GM12878 (cell line): ENCODE measurements around the gene ANKS1A. TPM values are rescaled to one million over a fixed set of nuclear protein-coding genes. Genes with fewer than 3 reads are reported as not detected.

Source experiments
- ATAC-seq: fragments of 200-7000 bp; cut with Tn5 transposase; 3 replicates; pipeline ENCODE4 v1.9.1; 2020; ENCODE audit warnings: mild to moderate bottlenecking, moderate library complexity
- BruUV-seq: library from RNA; stranded (reverse); fragments of 400-500 nt; replicated peaks from 2 replicates; lab custom pipeline; 2021; lab: Mats Ljungman, UMichigan
- CTCF ChIA-PET: fragments of 300-600 bp; sonication (Branson Sonifier 250); formaldehyde crosslinking; extraction: SDS; loops from one replicate; lab custom pipeline; 2021; ENCODE audit warnings: inconsistent platforms; lab: Yijun Ruan, JAX
- POLR2A ChIA-PET: fragments of 350-600 bp; formaldehyde crosslinking; extraction: SDS; loops from one replicate; lab custom pipeline; 2021; ENCODE audit warnings: inconsistent platforms; lab: Charles Lee
- RAD21 ChIA-PET: fragments of 300-600 bp; sonication (Branson Sonifier 250); formaldehyde crosslinking; loops from one replicate; lab custom pipeline; 2023; ENCODE audit warnings: antibody characterized with exemption; ENCODE audit not compliant: unreplicated experiment; lab: Charles Lee
- SMC1A ChIA-PET: fragments of 300-600 bp; sonication (Branson Sonifier 250); formaldehyde crosslinking; loops from one replicate; lab custom pipeline; 2023; ENCODE audit not compliant: unreplicated experiment, uncharacterized antibody; lab: Charles Lee
- DNase-seq: peaks from one replicate; pipeline ENCODE4 v3.0.0-alpha.2; 2011; ENCODE audit warnings: low read depth, low spot score
- FAIRE-seq: peaks from 3 replicates; lab custom pipeline; 2011; peaks lifted over from hg19 to GRCh38; lab: Jason Lieb, UNC
- H2AFZ ChIP-seq: 2 replicates; pipeline ENCODE4 v1.6.0; 2011; ENCODE audit warnings: low read depth, low read length, control low read depth; ENCODE audit not compliant: control insufficient read depth
- H3K27ac ChIP-seq: 2 replicates; pipeline ENCODE4 v1.5.1; 2011; ENCODE audit warnings: control low read depth; ENCODE audit not compliant: control insufficient read depth, insufficient read depth
- H3K27me3 ChIP-seq, 2 experiments: replicated peaks in 1 of 2; 2 replicates each; pipeline versions ENCODE4 v1.6.0 to v1.6.1; 2011; ENCODE audit warnings: low read length in 1 of 2; ENCODE audit not compliant: control insufficient read depth in 2 of 2, insufficient read depth in 2 of 2
- H3K36me3 ChIP-seq, 2 experiments: 2 replicates each; pipeline ENCODE4 v1.5.1; 2011; ENCODE audit warnings: low read length in 1 of 2; ENCODE audit not compliant: control insufficient read depth in 2 of 2, insufficient read depth in 2 of 2
- H3K4me1 ChIP-seq: 2 replicates; pipeline ENCODE4 v1.6.1; 2011; ENCODE audit warnings: mild to moderate bottlenecking, low read length, moderate library complexity, mixed read lengths; ENCODE audit not compliant: control insufficient read depth, insufficient read depth
- H3K4me2 ChIP-seq: 2 replicates; pipeline ENCODE4 v1.6.0; 2011; ENCODE audit warnings: control low read depth; ENCODE audit not compliant: control insufficient read depth, insufficient read depth
- H3K4me3 ChIP-seq: fragments of 200-600 bp; sonication (generic); 2 replicates; pipeline ENCODE4 v1.5.1; 2016
- H3K79me2 ChIP-seq: 2 replicates; pipeline ENCODE4 v1.6.0; 2011; ENCODE audit warnings: low read length; ENCODE audit not compliant: control insufficient read depth, insufficient read depth
- H3K9ac ChIP-seq: 2 replicates; pipeline ENCODE4 v1.8.0; 2011; ENCODE audit warnings: low read length, control low read depth, mixed read lengths; ENCODE audit not compliant: control insufficient read depth, insufficient read depth
- H3K9me3 ChIP-seq: replicated peaks from 3 replicates; pipeline ENCODE4 v1.5.1; 2011; ENCODE audit warnings: mild to moderate bottlenecking, low read length; ENCODE audit not compliant: control insufficient read depth, insufficient read depth
- H4K20me1 ChIP-seq: 2 replicates; pipeline ENCODE4 v1.6.0; 2011; ENCODE audit not compliant: control insufficient read depth, insufficient read depth
- GABPA ChIP-seq: IDR thresholded peaks from 2 replicates; pipeline ENCODE4 v1.6.1; 2014; ENCODE audit warnings: antibody characterized with exemption, low read depth, mild to moderate bottlenecking, inconsistent platforms
- HCFC1 ChIP-seq: fragments of 150-350 bp; IDR thresholded peaks from 2 replicates; pipeline ENCODE4 v1.6.1; 2014; ENCODE audit warnings: low read length
- IKZF1 ChIP-seq: fragments of 450-650 bp; conservative IDR thresholded peaks from 2 replicates; pipeline ENCODE4 v1.6.1; 2017; ENCODE audit warnings: antibody characterized with exemption, mild to moderate bottlenecking
- LARP7 ChIP-seq: fragments of 450-650 bp; IDR thresholded peaks from 2 replicates; pipeline ENCODE4 v1.6.1; 2017; ENCODE audit warnings: mild to moderate bottlenecking
- MYB ChIP-seq: fragments of 150-350 bp; IDR thresholded peaks from 2 replicates; pipeline ENCODE4 v1.6.1; 2014; ENCODE audit warnings: mild to moderate bottlenecking, low read depth, low read length, borderline replicate concordance
- NR2C2 ChIP-seq: IDR thresholded peaks from 2 replicates; pipeline ENCODE4 v1.6.1; 2011; ENCODE audit warnings: borderline replicate concordance, low read depth; ENCODE audit not compliant: control insufficient read depth, insufficient read length
- YY1 ChIP-seq: IDR thresholded peaks from 2 replicates; pipeline ENCODE4 v1.6.1; 2011; ENCODE audit warnings: low read depth, mild to moderate bottlenecking, low read length
- ZBTB11 ChIP-seq: fragments of 450-650 bp; formaldehyde crosslinking; IDR thresholded peaks from 2 replicates; pipeline ENCODE4 v1.5.0; 2022; ENCODE audit warnings: mild to moderate bottlenecking, missing genetic modification characterization
- WGBS: methylation state at CpG from one replicate; pipeline ENCODE4 v1.1.6; 2016; ENCODE audit warnings: low lambda C conversion rate; ENCODE audit not compliant: insufficient replicate concordance, insufficient coverage; ENCODE audit errors: missing lambda C conversion rate; 5-methylcytosine and 5-hydroxymethylcytosine counted together
- in situ Hi-C: fragments of 300-500 bp; cut with MboI; formaldehyde crosslinking; loops from 9 replicates; pipeline ENCODE4 v1.14.3; 2018; ENCODE audit warnings: mixed read lengths
- intact Hi-C: fragments of 100-400 bp; cut with micrococcal nuclease; formaldehyde crosslinking; loops from one replicate; pipeline ENCODE4 v1.14.2; 2022; ENCODE audit not compliant: unreplicated experiment
- polyA plus RNA-seq, 11 experiments: library from polyadenylated mRNA; depleted of rRNA in 4 of 11; unstranded in 6 of 11; stranded (reverse) in 5 of 11; fragments of >200 nt; fragmentation: Nextera tagmentation in 4 of 11; fragmentation: Illumina TruSeq in 1 of 11; extraction: Ambion mirVana in 4 of 11; extraction: Trizol in 1 of 11; gene quantifications; 1 replicate in 1 of 11; 2 replicates in 10 of 11; pipeline versions ENCODE4 v1.2.1 to v1.2.3, GENCODE V29; 2011 to 2016; ENCODE audit warnings: inconsistent platforms in 2 of 11, missing spikeins in 2 of 11, low read depth in 1 of 11
- total RNA-seq, 4 experiments: library from RNA; depleted of rRNA in 3 of 4; stranded (reverse); fragments of >200 nt in 3 of 4; fragmentation: Illumina TruSeq in 1 of 4; extraction: Trizol in 1 of 4; gene quantifications; 2 replicates each; pipeline versions ENCODE4 v1.2.1 to v1.2.3, GENCODE V29; 2013 to 2021
- TF ChIP-seq, protein P1 (sequence below): fragments of 450-650 bp; IDR thresholded peaks from 2 replicates; pipeline ENCODE4 v1.6.1; 2016; ENCODE audit warnings: mild to moderate bottlenecking
- TF ChIP-seq, protein P2 (sequence below): IDR thresholded peaks from 2 replicates; pipeline ENCODE4 v1.6.1; 2012; ENCODE audit warnings: low read depth, low read length, improper control_type of control experiment
- TF ChIP-seq, protein P3 (sequence below): IDR thresholded peaks from 2 replicates; pipeline ENCODE4 v1.6.1; 2011; ENCODE audit warnings: borderline replicate concordance, low read depth, mild to moderate bottlenecking, moderate library complexity, mixed read lengths, low read length; ENCODE audit not compliant: insufficient read depth; ENCODE audit errors: extremely low read length
- TF ChIP-seq, protein P4 (sequence below): fragments of 450-650 bp; IDR thresholded peaks from 2 replicates; pipeline ENCODE4 v1.6.1; 2016; ENCODE audit warnings: mild to moderate bottlenecking, moderate library complexity, borderline replicate concordance

The ANKS1A gene
- total and polyA plus RNA-seq, 10 of the 15 experiments (the other 5 are each of a cell fraction or from before 2014, with no cell fraction given) = 0.60 to 7.0 (median 3.0) TPM

- Histone ChIP-seq H3K9ac (no peak overlapping the region), H3K27me3 (no peaks in the 10 kb centered on the region), H3K36me3 (no peaks in the 10 kb centered on the region), H3K27ac (no peak overlapping the region), H4K20me1 (no peaks in the 10 kb centered on the region), H3K4me2 (no peak overlapping the region), H3K4me3 (no peak overlapping the region), H3K4me1 (0 out of 2 replicates have a peak, but pooled peaks cover 3% of the 10 kb centered on the region), H3K79me2 (no peaks in the 10 kb centered on the region), H2AFZ (no peak overlapping the region), H3K9me3 (no peaks in the 10 kb centered on the region)
- FAIRE-seq (no peak), DNase-seq (no peak), ATAC-seq (no peak)
- RAD21 ChIA-PET = no interaction called here
- SMC1A ChIA-PET = no interaction called here
- intact Hi-C loops = no loop called here
- CTCF ChIA-PET = no interaction called here
- POLR2A ChIA-PET = no interaction called here
- no TSS peak for BruUV-seq
- in situ Hi-C loops = no loop called here
- WGBS = 93% methylated on average over 12 of the region's 12 CpGs
- TF ChIP-seq, protein P1, sequence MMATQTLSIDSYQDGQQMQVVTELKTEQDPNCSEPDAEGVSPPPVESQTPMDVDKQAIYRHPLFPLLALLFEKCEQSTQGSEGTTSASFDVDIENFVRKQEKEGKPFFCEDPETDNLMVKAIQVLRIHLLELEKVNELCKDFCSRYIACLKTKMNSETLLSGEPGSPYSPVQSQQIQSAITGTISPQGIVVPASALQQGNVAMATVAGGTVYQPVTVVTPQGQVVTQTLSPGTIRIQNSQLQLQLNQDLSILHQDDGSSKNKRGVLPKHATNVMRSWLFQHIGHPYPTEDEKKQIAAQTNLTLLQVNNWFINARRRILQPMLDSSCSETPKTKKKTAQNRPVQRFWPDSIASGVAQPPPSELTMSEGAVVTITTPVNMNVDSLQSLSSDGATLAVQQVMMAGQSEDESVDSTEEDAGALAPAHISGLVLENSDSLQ = no peak
- TF ChIP-seq, protein P2, sequence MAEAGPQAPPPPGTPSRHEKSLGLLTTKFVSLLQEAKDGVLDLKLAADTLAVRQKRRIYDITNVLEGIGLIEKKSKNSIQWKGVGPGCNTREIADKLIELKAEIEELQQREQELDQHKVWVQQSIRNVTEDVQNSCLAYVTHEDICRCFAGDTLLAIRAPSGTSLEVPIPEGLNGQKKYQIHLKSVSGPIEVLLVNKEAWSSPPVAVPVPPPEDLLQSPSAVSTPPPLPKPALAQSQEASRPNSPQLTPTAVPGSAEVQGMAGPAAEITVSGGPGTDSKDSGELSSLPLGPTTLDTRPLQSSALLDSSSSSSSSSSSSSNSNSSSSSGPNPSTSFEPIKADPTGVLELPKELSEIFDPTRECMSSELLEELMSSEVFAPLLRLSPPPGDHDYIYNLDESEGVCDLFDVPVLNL = no peak
- no peak for TF ChIP-seq ZBTB11 (CRISPR knock-in tag)
- TF ChIP-seq GABPA = no peak
- TF ChIP-seq MYB = no peak
- TF ChIP-seq LARP7 = no peak
- no peak for TF ChIP-seq NR2C2
- TF ChIP-seq, protein P3, sequence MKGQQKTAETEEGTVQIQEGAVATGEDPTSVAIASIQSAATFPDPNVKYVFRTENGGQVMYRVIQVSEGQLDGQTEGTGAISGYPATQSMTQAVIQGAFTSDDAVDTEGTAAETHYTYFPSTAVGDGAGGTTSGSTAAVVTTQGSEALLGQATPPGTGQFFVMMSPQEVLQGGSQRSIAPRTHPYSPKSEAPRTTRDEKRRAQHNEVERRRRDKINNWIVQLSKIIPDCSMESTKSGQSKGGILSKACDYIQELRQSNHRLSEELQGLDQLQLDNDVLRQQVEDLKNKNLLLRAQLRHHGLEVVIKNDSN = no peak
- no peak for TF ChIP-seq YY1
- TF ChIP-seq HCFC1 = no peak
- TF ChIP-seq, protein P4, sequence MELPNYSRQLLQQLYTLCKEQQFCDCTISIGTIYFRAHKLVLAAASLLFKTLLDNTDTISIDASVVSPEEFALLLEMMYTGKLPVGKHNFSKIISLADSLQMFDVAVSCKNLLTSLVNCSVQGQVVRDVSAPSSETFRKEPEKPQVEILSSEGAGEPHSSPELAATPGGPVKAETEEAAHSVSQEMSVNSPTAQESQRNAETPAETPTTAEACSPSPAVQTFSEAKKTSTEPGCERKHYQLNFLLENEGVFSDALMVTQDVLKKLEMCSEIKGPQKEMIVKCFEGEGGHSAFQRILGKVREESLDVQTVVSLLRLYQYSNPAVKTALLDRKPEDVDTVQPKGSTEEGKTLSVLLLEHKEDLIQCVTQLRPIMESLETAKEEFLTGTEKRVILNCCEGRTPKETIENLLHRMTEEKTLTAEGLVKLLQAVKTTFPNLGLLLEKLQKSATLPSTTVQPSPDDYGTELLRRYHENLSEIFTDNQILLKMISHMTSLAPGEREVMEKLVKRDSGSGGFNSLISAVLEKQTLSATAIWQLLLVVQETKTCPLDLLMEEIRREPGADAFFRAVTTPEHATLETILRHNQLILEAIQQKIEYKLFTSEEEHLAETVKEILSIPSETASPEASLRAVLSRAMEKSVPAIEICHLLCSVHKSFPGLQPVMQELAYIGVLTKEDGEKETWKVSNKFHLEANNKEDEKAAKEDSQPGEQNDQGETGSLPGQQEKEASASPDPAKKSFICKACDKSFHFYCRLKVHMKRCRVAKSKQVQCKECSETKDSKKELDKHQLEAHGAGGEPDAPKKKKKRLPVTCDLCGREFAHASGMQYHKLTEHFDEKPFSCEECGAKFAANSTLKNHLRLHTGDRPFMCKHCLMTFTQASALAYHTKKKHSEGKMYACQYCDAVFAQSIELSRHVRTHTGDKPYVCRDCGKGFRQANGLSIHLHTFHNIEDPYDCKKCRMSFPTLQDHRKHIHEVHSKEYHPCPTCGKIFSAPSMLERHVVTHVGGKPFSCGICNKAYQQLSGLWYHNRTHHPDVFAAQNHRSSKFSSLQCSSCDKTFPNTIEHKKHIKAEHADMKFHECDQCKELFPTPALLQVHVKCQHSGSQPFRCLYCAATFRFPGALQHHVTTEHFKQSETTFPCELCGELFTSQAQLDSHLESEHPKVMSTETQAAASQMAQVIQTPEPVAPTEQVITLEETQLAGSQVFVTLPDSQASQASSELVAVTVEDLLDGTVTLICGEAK = no peak
- TF ChIP-seq IKZF1 = no peak
Observed at GRCh38 chr6:35048031-35048613, 159.1 kb downstream of the ANKS1A start.
